MCF 10A (cell line): ENCODE data around the gene SDE2. TPM values are rescaled to one million over a fixed set of nuclear protein-coding genes. Genes with fewer than 3 reads are reported as not detected.

Source experiments
- BruUV-seq: library from RNA; stranded (reverse); fragments of 400-500 nt; replicated peaks from 2 replicates; lab custom pipeline; 2021; lab: Mats Ljungman, UMichigan
- CTCF ChIA-PET: fragments of 300-600 bp; sonication (Branson Sonifier 250); formaldehyde crosslinking; extraction: SDS; loops from one replicate; lab custom pipeline; 2021; ENCODE audit warnings: antibody characterized with exemption, inconsistent platforms; lab: Yijun Ruan, JAX
- POLR2A ChIA-PET: fragments of 300-600, 350-650 bp; sonication (Branson Sonifier 250); formaldehyde crosslinking; extraction: SDS; loops from one replicate; lab custom pipeline; 2020; ENCODE audit warnings: antibody characterized with exemption, inconsistent platforms; lab: Yijun Ruan, JAX
- DNase-seq: peaks from one replicate; pipeline ENCODE4 v3.0.0-alpha.2; 2018; ENCODE audit not compliant: unreplicated experiment
- H3K27ac Mint-ChIP-seq: one replicate; pipeline ENCODE4 v1.8.0; 2022; ENCODE audit warnings: mild to moderate bottlenecking, low read depth, mixed read lengths; ENCODE audit not compliant: unreplicated experiment
- H3K27me3 Mint-ChIP-seq: one replicate; pipeline ENCODE4 v1.8.0; 2022; ENCODE audit warnings: mixed read lengths; ENCODE audit not compliant: insufficient read depth, unreplicated experiment
- H3K36me3 Mint-ChIP-seq: one replicate; pipeline ENCODE4 v1.8.0; 2022; ENCODE audit warnings: mild to moderate bottlenecking, moderate library complexity, mixed read lengths; ENCODE audit not compliant: insufficient read depth, unreplicated experiment
- H3K4me1 Mint-ChIP-seq: one replicate; pipeline ENCODE4 v1.8.0; 2022; ENCODE audit warnings: mixed read lengths; ENCODE audit not compliant: insufficient read depth, unreplicated experiment
- H3K4me3 Mint-ChIP-seq: one replicate; pipeline ENCODE4 v1.8.0; 2022; ENCODE audit warnings: mild to moderate bottlenecking, moderate library complexity, mixed read lengths; ENCODE audit not compliant: unreplicated experiment
- H3K9me3 Mint-ChIP-seq: one replicate; pipeline ENCODE4 v1.8.0; 2022; ENCODE audit warnings: mixed read lengths; ENCODE audit not compliant: unreplicated experiment
- intact Hi-C: fragments of 100-400 bp; cut with micrococcal nuclease; formaldehyde crosslinking; loops from 2 replicates; pipeline ENCODE4 v1.14.1; 2022
- total RNA-seq: library from RNA; stranded (reverse); gene quantifications from 2 replicates; pipeline ENCODE4 v1.2.3, GENCODE V29; 2022
- TF ChIP-seq, protein P1 (sequence below): fragments of 200-600 bp; IDR thresholded peaks from one replicate; pipeline ENCODE4 v1.8.0; 2022; ENCODE audit warnings: antibody characterized with exemption, mild to moderate bottlenecking; ENCODE audit not compliant: unreplicated experiment

SDE2 gene
- total RNA-seq, 1 experiment from 2014 or later, result 59.3 TPM

DNA sequence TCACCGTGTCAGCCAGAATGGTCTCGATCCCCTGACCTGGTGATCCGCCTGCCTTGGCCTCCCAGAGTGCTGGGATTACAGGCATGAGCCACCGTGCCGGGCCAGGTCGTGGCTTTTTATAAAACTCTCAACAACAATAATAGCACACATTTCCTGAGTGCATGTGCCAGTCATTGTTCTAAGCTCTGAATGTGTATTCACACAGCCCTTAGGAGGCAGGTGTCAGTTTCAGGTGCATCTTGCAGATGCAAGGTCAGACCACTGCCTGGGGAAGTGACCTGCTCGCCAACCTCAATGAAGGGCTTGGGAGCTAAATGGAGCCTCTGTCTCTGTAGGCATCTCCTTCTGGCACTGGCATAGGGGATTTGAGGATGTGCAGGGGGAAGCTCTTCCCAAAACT, 56.6 kb downstream of the SDE2 start:
- no peaks in the 10 kb centered on the region for H3K9me3 Mint-ChIP-seq
- no TSS peak for BruUV-seq
- peaks cover 7% of the 10 kb centered on the region for H3K27me3 Mint-ChIP-seq
- TF ChIP-seq, protein P1, sequence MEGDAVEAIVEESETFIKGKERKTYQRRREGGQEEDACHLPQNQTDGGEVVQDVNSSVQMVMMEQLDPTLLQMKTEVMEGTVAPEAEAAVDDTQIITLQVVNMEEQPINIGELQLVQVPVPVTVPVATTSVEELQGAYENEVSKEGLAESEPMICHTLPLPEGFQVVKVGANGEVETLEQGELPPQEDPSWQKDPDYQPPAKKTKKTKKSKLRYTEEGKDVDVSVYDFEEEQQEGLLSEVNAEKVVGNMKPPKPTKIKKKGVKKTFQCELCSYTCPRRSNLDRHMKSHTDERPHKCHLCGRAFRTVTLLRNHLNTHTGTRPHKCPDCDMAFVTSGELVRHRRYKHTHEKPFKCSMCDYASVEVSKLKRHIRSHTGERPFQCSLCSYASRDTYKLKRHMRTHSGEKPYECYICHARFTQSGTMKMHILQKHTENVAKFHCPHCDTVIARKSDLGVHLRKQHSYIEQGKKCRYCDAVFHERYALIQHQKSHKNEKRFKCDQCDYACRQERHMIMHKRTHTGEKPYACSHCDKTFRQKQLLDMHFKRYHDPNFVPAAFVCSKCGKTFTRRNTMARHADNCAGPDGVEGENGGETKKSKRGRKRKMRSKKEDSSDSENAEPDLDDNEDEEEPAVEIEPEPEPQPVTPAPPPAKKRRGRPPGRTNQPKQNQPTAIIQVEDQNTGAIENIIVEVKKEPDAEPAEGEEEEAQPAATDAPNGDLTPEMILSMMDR, result no peak
- CTCF ChIA-PET, result interaction anchor here (0.5 to 3.0 kb wide), 3 partner anchors 121 to 743 kb away, joined by 3 to 9 read pairs (median 3); no protein-coding TSS in a partner anchor
- no peaks in the 10 kb centered on the region for H3K4me1 Mint-ChIP-seq
- POLR2A ChIA-PET, result interaction anchor here (0.6 kb wide), 1 partner anchor 780 kb away, joined by 3 read pairs; no protein-coding TSS in a partner anchor
- intact Hi-C loops, result no loop called here
- DNase-seq, result no peak
- no peak overlapping the region for H3K4me3 Mint-ChIP-seq
- H3K36me3 Mint-ChIP-seq, result no peaks in the 10 kb centered on the region
- no peak overlapping the region for H3K27ac Mint-ChIP-seq

- ChIA-PET CTCF (interaction anchor here (0.9 to 3.0 kb wide), 4 partner anchors 34 to 467 kb away, joined by 3 to 9 read pairs (median 4); partner anchors contain the start of gene TMEM63A), POLR2A (interaction anchor here (1.4 to 1.6 kb wide), 2 partner anchors 19 to 60 kb away, joined by 4 to 5 read pairs; partner anchors contain the start of gene TMEM63A)
- BruUV-seq, result no TSS peak
- Mint-ChIP-seq H3K9me3 (no peaks in the 10 kb centered on the region), H3K36me3 (no peaks in the 10 kb centered on the region), H3K27ac (no peak overlapping the region), H3K4me3 (no peak overlapping the region), H3K27me3 (peaks cover under 1% of the 10 kb centered on the region), H3K4me1 (peaks cover 5% of the 10 kb centered on the region)
- intact Hi-C loops, result no loop called here
- DNase-seq, result no peak
- TF ChIP-seq, protein P1, result no peak
Observed at GRCh38 chr1:225941942-225942222, 57.3 kb downstream of the SDE2 start.

DNA sequence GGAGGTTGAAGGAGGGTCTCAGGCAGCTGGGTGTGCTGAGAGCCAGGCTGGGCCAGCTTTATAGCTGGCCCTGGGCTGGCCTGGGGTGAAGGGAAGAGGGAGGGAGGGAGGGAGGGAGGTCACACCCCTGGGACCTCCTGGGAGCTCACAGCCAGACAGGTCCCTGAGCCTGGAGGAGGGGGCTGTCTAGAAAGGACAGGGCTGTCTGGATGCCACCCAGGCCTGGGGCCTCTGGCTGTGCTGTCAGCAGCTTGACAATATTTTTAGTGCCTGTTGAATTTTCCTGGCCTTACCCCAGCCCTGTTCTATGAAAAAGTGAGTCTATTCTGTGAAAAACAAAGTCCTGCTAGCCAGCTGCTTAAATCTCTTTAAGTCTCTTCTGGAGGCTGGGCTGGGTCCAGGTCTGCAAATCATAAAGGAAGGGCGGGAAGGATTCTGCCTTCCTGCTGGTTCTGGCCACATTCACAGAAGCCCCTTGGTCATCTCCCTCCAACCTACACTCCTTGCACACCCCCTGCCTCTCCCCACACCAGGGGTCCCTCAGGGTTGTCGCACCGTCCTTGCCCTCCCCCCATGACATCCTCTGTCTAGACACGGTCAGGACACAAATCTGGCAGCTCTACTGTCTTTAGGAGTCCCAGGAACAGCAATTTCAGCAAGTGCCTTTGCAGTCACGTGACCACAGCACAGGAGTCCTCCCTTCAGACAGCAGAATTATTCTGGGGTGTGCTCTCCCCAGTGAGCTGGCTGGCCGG, 57.8 kb downstream of the SDE2 start, which contains the start of gene LEFTY2:
TSS of gene LEFTY2 (minus strand) at position 34 of the 755 bp plus-strand sequence. CDS start 80 bp downstream, outside the sequence.
- no peak for DNase-seq
- no peak within 1 kb of the TSS for H3K27ac Mint-ChIP-seq
- ChIA-PET CTCF (interaction anchor here (0.9 to 3.0 kb wide), 5 partner anchors 32 to 466 kb away, joined by 3 to 9 read pairs (median 4); partner anchors contain the start of gene TMEM63A), POLR2A (interaction anchor here (1.4 to 1.6 kb wide), 2 partner anchors 18 to 60 kb away, joined by 4 to 5 read pairs; partner anchors contain the start of gene TMEM63A)
- intact Hi-C loops, result no loop called here
- no peaks in the 10 kb centered on the region for H3K36me3 Mint-ChIP-seq
- peaks cover 10% of the 10 kb centered on the region for H3K4me1 Mint-ChIP-seq
- no TSS peak for BruUV-seq
- no peak within 1 kb of the TSS for H3K4me3 Mint-ChIP-seq
- no peaks in the 10 kb centered on the region for H3K27me3 Mint-ChIP-seq
- TF ChIP-seq, protein P1, result no peak
- no peaks in the 10 kb centered on the region for H3K9me3 Mint-ChIP-seq
